Loucy (cell line): ENCODE data around the gene CNOT11.

ENCODE experiments used
- H2AFZ ChIP-seq: fragments of 200-600 bp; sonication (generic); 2 replicates; pipeline ENCODE4 v1.6.0; 2016; ENCODE audit warnings: antibody characterized with exemption, mild to moderate bottlenecking, low read length, moderate library complexity
- H3F3A ChIP-seq: fragments of 200-600 bp; 2 replicates; pipeline ENCODE4 v1.6.0; 2016; ENCODE audit warnings: antibody characterized with exemption, low read depth, mild to moderate bottlenecking
- H3K27me3 ChIP-seq: fragments of 200-600 bp; sonication (generic); 2 replicates; pipeline ENCODE4 v1.6.1; 2014; ENCODE audit warnings: low read length, mild to moderate bottlenecking; ENCODE audit not compliant: insufficient read depth, poor library complexity, severe bottlenecking
- H3K36me3 ChIP-seq: fragments of 200-600 bp; sonication (generic); 2 replicates; pipeline ENCODE4 v1.6.1; 2016; ENCODE audit warnings: low read length; ENCODE audit not compliant: insufficient read depth
- H3K4me1 ChIP-seq: fragments of 200-600 bp; sonication (generic); 2 replicates; pipeline ENCODE4 v1.5.1; 2014; ENCODE audit warnings: low read length, mild to moderate bottlenecking; ENCODE audit not compliant: insufficient read depth, poor library complexity, severe bottlenecking
- H3K4me2 ChIP-seq: fragments of 200-600 bp; sonication (generic); 2 replicates; pipeline ENCODE4 v1.6.0; 2014; ENCODE audit warnings: antibody characterized with exemption, low read length, low read depth, mild to moderate bottlenecking; ENCODE audit not compliant: poor library complexity, severe bottlenecking
- H3K4me3 ChIP-seq: fragments of 200-600 bp; sonication (generic); 2 replicates; pipeline ENCODE4 v1.5.1; 2014; ENCODE audit warnings: low read length, mild to moderate bottlenecking, mixed read lengths; ENCODE audit not compliant: poor library complexity, severe bottlenecking
- H3K79me2 ChIP-seq: fragments of 200-600 bp; sonication (generic); 2 replicates; pipeline ENCODE4 v1.6.1; 2014; ENCODE audit warnings: low read length; ENCODE audit not compliant: insufficient read depth
- H3K9ac ChIP-seq: fragments of 200-600 bp; sonication (generic); 2 replicates; pipeline ENCODE4 v1.6.0; 2014; ENCODE audit warnings: mild to moderate bottlenecking, low read depth, low read length, moderate library complexity; ENCODE audit not compliant: poor library complexity, severe bottlenecking
- H3K9me2 ChIP-seq: fragments of 200-600 bp; sonication (generic); replicated peaks from 2 replicates; pipeline ENCODE4 v1.6.1; 2016; ENCODE audit warnings: low read depth, low read length, mixed read lengths
- H3K9me3 ChIP-seq: fragments of 200-600 bp; sonication (generic); 2 replicates; pipeline ENCODE4 v1.6.1; 2014; ENCODE audit warnings: mild to moderate bottlenecking, antibody characterized with exemption, low read length, low read depth; ENCODE audit not compliant: insufficient read depth
- H4K20me1 ChIP-seq: fragments of 200-600 bp; sonication (generic); 2 replicates; pipeline ENCODE4 v1.6.0; 2014; ENCODE audit warnings: antibody characterized with exemption, low read length, mild to moderate bottlenecking; ENCODE audit not compliant: insufficient read depth, poor library complexity, severe bottlenecking
- EZH2phosphoT487 ChIP-seq: fragments of 200-600 bp; IDR thresholded peaks from 2 replicates; pipeline ENCODE4 v1.6.1; 2018; ENCODE audit warnings: antibody characterized with exemption, mild to moderate bottlenecking, moderate library complexity, borderline replicate concordance
- TF ChIP-seq, protein P1 (sequence below): fragments of 200-600 bp; sonication (generic); conservative IDR thresholded peaks from 2 replicates; pipeline ENCODE4 v1.5.1; 2014; ENCODE audit warnings: mild to moderate bottlenecking, antibody characterized with exemption, low read length

The CNOT11 gene

DNA sequence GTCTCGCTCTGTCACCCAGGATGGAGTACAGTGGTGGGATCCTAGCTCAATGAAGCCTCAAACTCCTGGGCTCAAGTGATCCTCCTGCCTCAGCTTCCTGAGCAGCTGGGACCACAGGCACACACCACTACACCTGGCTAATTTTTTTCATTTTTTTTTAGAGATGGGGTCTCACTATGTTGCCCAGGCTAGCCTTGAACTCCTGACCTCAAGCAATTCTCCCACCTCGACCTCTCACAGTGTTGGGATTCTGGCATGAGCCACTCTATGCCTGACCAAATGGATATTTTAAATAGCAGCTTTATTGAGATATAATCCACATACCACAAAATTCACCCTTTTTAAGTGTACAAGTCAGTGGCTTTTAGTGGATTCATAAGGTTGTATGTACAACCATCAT lies 44.7 kb downstream of the CNOT11 start:
- Histone ChIP-seq H3K9ac (no peak overlapping the region), H3K9me2 (no peaks in the 10 kb centered on the region), H3K4me3 (no peak overlapping the region), H4K20me1 (peaks cover 40% of the 10 kb centered on the region), H3K27me3 (no peaks in the 10 kb centered on the region), H2AFZ (no peak overlapping the region), H3K36me3 (peaks cover 24% of the 10 kb centered on the region; the same call in 1 of the 2 replicates), H3K4me2 (peak overlapping the region; percentile 45), H3K79me2 (peaks cover 84% of the 10 kb centered on the region), H3K9me3 (no peaks in the 10 kb centered on the region), H3K4me1 (peaks cover 52% of the 10 kb centered on the region), H3F3A (no peaks in the 10 kb centered on the region)
- TF ChIP-seq, protein P1, sequence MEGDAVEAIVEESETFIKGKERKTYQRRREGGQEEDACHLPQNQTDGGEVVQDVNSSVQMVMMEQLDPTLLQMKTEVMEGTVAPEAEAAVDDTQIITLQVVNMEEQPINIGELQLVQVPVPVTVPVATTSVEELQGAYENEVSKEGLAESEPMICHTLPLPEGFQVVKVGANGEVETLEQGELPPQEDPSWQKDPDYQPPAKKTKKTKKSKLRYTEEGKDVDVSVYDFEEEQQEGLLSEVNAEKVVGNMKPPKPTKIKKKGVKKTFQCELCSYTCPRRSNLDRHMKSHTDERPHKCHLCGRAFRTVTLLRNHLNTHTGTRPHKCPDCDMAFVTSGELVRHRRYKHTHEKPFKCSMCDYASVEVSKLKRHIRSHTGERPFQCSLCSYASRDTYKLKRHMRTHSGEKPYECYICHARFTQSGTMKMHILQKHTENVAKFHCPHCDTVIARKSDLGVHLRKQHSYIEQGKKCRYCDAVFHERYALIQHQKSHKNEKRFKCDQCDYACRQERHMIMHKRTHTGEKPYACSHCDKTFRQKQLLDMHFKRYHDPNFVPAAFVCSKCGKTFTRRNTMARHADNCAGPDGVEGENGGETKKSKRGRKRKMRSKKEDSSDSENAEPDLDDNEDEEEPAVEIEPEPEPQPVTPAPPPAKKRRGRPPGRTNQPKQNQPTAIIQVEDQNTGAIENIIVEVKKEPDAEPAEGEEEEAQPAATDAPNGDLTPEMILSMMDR, result no peak
- TF ChIP-seq EZH2phosphoT487, result no peak

- no peaks in the 10 kb centered on the region for H3K9me2 ChIP-seq
- H3K4me3 ChIP-seq, result peak overlapping the region; percentile 43
- no peaks in the 10 kb centered on the region for H3F3A ChIP-seq
- peak overlapping the region; percentile 35 for H3K9ac ChIP-seq
- no peak for TF ChIP-seq EZH2phosphoT487
- TF ChIP-seq, protein P1, result no peak
- H3K27me3 ChIP-seq, result no peaks in the 10 kb centered on the region
- peaks cover 56% of the 10 kb centered on the region for H4K20me1 ChIP-seq
- peaks cover 64% of the 10 kb centered on the region for H3K4me1 ChIP-seq
- H3K36me3 ChIP-seq, result peaks cover 5% of the 10 kb centered on the region; the same call in 1 of the 2 replicates
- H3K79me2 ChIP-seq, result peaks cover 96% of the 10 kb centered on the region
- no peak overlapping the region for H2AFZ ChIP-seq
- no peaks in the 10 kb centered on the region for H3K9me3 ChIP-seq
- H3K4me2 ChIP-seq, result peak overlapping the region; percentile 67
Observed at GRCh38 chr2:101299604-101300003, 46.9 kb downstream of the CNOT11 start.

GRCh38 chr2:101300164-101300563 lies 47.5 kb downstream of the CNOT11 start:
- H3K9ac ChIP-seq, result no peak overlapping the region
- H2AFZ ChIP-seq, result no peak overlapping the region
- H3K4me1 ChIP-seq, result peaks cover 66% of the 10 kb centered on the region
- H3K4me2 ChIP-seq, result peak overlapping the region; percentile 67
- H3K9me2 ChIP-seq, result no peaks in the 10 kb centered on the region
- no peaks in the 10 kb centered on the region for H3K27me3 ChIP-seq
- TF ChIP-seq EZH2phosphoT487, result no peak
- TF ChIP-seq, protein P1, result no peak
- no peaks in the 10 kb centered on the region for H3F3A ChIP-seq
- H3K79me2 ChIP-seq, result peaks cover 96% of the 10 kb centered on the region
- H3K36me3 ChIP-seq, result no peaks in the 10 kb centered on the region
- H3K9me3 ChIP-seq, result no peaks in the 10 kb centered on the region
- peaks cover 57% of the 10 kb centered on the region for H4K20me1 ChIP-seq
- H3K4me3 ChIP-seq, result peak overlapping the region; percentile 43
